IMR-90 (cell line): ENCODE data around the gene TEP1. TPM values are rescaled to one million over a fixed set of nuclear protein-coding genes. Genes with fewer than 3 reads are reported as not detected.
A peak's percentile ranks its signal among the peaks of the same experiment; 100 is the strongest.

Source experiments
- ATAC-seq: fragments of 200-7000 bp; cut with Tn5 transposase; 2 replicates; pipeline ENCODE4 v1.9.1; 2020; ENCODE audit warnings: low read depth, mild to moderate bottlenecking, moderate library complexity
- BruUV-seq: library from RNA; stranded (reverse); fragments of 400-500 nt; replicated peaks from 2 replicates; lab custom pipeline; 2021; lab: Mats Ljungman, UMichigan
- CTCF ChIA-PET: fragments of 300-600 bp; formaldehyde crosslinking; extraction: SDS; loops from one replicate; lab custom pipeline; 2021; ENCODE audit warnings: antibody characterized with exemption; lab: Yijun Ruan, JAX
- POLR2A ChIA-PET: fragments of 300-600 bp; sonication (Branson Sonifier 250); formaldehyde crosslinking; loops from one replicate; lab custom pipeline; 2022; ENCODE audit warnings: antibody characterized with exemption; ENCODE audit not compliant: unreplicated experiment; lab: Charles Lee
- DNase-seq: peaks from one replicate; pipeline ENCODE4 v3.0.0; 2013
- H2AFZ ChIP-seq: replicated peaks from 2 replicates; pipeline ENCODE3; 2013; ENCODE audit warnings: low read length, mild to moderate bottlenecking; ENCODE audit not compliant: poor library complexity
- H2AK5ac ChIP-seq: 2 replicates; pipeline ENCODE4 v1.6.1; 2013; ENCODE audit warnings: low read depth, low read length, inconsistent platforms
- H2AK9ac ChIP-seq: replicated peaks from 2 replicates; pipeline ENCODE3; 2013; ENCODE audit warnings: mild to moderate bottlenecking, low read depth, low read length, moderate library complexity; ENCODE audit not compliant: poor library complexity
- H2BK120ac ChIP-seq: 2 replicates; pipeline ENCODE4 v1.6.1; 2013; ENCODE audit warnings: low read depth, low read length, inconsistent platforms
- H2BK15ac ChIP-seq: 3 replicates; pipeline ENCODE4 v1.6.1; 2013; ENCODE audit warnings: low read depth, low read length, inconsistent platforms
- H2BK20ac ChIP-seq: 2 replicates; pipeline ENCODE4 v1.6.1; 2013; ENCODE audit warnings: low read depth, mild to moderate bottlenecking, inconsistent platforms, low read length, moderate library complexity
- H2BK5ac ChIP-seq: 2 replicates; pipeline ENCODE4 v1.6.1; 2013; ENCODE audit warnings: mild to moderate bottlenecking, low read depth, low read length, inconsistent platforms; ENCODE audit not compliant: poor library complexity, severe bottlenecking
- H3K14ac ChIP-seq: replicated peaks from 2 replicates; pipeline ENCODE4 v1.6.1; 2013; ENCODE audit warnings: low read depth, low read length, inconsistent platforms
- H3K18ac ChIP-seq: 2 replicates; pipeline ENCODE4 v1.6.1; 2013; ENCODE audit warnings: low read depth, low read length, control low read depth
- H3K23ac ChIP-seq: 2 replicates; pipeline ENCODE4 v1.6.1; 2013; ENCODE audit warnings: low read depth, low read length, inconsistent platforms
- H3K27ac ChIP-seq: 2 replicates; pipeline ENCODE4 v1.5.1; 2013; ENCODE audit warnings: mild to moderate bottlenecking, control low read depth, low read length; ENCODE audit not compliant: insufficient read depth
- H3K27me3 ChIP-seq: 2 replicates; pipeline ENCODE4 v1.6.1; 2013; ENCODE audit warnings: low read length; ENCODE audit not compliant: control insufficient read depth, insufficient read depth
- H3K36me3 ChIP-seq: 2 replicates; pipeline ENCODE4 v1.6.1; 2013; ENCODE audit warnings: low read length, mixed read lengths; ENCODE audit not compliant: control insufficient read depth, insufficient read depth
- H3K4ac ChIP-seq: 2 replicates; pipeline ENCODE4 v1.6.1; 2013; ENCODE audit warnings: low read depth, low read length, inconsistent platforms
- H3K4me1 ChIP-seq: 2 replicates; pipeline ENCODE4 v1.6.1; 2013; ENCODE audit warnings: low read length, mixed read lengths; ENCODE audit not compliant: control insufficient read depth, insufficient read depth
- H3K4me2 ChIP-seq: 2 replicates; pipeline ENCODE4 v1.6.1; 2013; ENCODE audit warnings: low read depth, mild to moderate bottlenecking, control low read depth, low read length, moderate library complexity
- H3K4me3 ChIP-seq: 2 replicates; pipeline ENCODE4 v1.5.1; 2013; ENCODE audit warnings: low read depth, mild to moderate bottlenecking, control low read depth, low read length, moderate library complexity; ENCODE audit not compliant: insufficient read depth
- H3K56ac ChIP-seq: 2 replicates; pipeline ENCODE4 v1.6.1; 2013; ENCODE audit warnings: low read length, inconsistent platforms; ENCODE audit not compliant: insufficient read depth; ENCODE audit errors: extremely low read depth
- H3K79me1 ChIP-seq, 2 experiments: 2 replicates each; pipeline ENCODE4 v1.6.1; 2013; ENCODE audit warnings: low read length in 2 of 2, inconsistent platforms in 1 of 2, low read depth in 1 of 2
- H3K9ac ChIP-seq: 2 replicates; pipeline ENCODE4 v1.6.1; 2013; ENCODE audit warnings: low read depth, low read length, control low read depth
- H3K9me1 ChIP-seq: 2 replicates; pipeline ENCODE4 v1.6.1; 2013; ENCODE audit warnings: low read length, inconsistent platforms; ENCODE audit not compliant: insufficient read depth
- H3K9me3 ChIP-seq: 2 replicates; pipeline ENCODE4 v1.6.1; 2013; ENCODE audit warnings: low read length; ENCODE audit not compliant: control insufficient read depth, insufficient read depth
- H4K20me1 ChIP-seq: 2 replicates; pipeline ENCODE4 v1.6.1; 2013; ENCODE audit warnings: low read length, inconsistent platforms; ENCODE audit not compliant: insufficient read depth
- H4K5ac ChIP-seq: 2 replicates; pipeline ENCODE4 v1.6.1; 2013; ENCODE audit warnings: mild to moderate bottlenecking, low read depth, low read length, control low read depth
- H4K8ac ChIP-seq, 2 experiments: 2 replicates each; pipeline ENCODE4 v1.6.1; 2013; ENCODE audit warnings: low read depth in 2 of 2, low read length in 2 of 2, control low read depth in 1 of 2, inconsistent platforms in 1 of 2
- H4K91ac ChIP-seq: 2 replicates; pipeline ENCODE4 v1.6.1; 2013; ENCODE audit warnings: low read depth, low read length, inconsistent platforms; ENCODE audit not compliant: insufficient read depth
- RCOR1 ChIP-seq: IDR thresholded peaks from 2 replicates; pipeline ENCODE4 v1.6.1; 2012; ENCODE audit warnings: mild to moderate bottlenecking, low read length, improper control_type of control experiment; ENCODE audit not compliant: insufficient replicate concordance
- WGBS, 2 experiments: methylation state at CpG; one replicate each; pipeline versions ENCODE4 v1.1.5 to v1.1.7; 2013; ENCODE audit warnings: missing lambda C conversion rate in 2 of 2; ENCODE audit not compliant: insufficient read length in 1 of 2; ENCODE audit errors: extremely low coverage in 2 of 2; 5-methylcytosine and 5-hydroxymethylcytosine counted together
- dilution Hi-C: fragments of 300-500 bp; cut with HindIII; formaldehyde crosslinking; loops from one replicate; pipeline ENCODE4 v1.14.3; 2018; ENCODE audit warnings: low sequenced_read_pairs; ENCODE audit not compliant: unreplicated experiment
- in situ Hi-C: fragments of 300-500 bp; cut with MboI; formaldehyde crosslinking; loops from 3 replicates; pipeline ENCODE4 v1.14.3; 2019; ENCODE audit warnings: low sequenced_read_pairs, inconsistent platforms, mixed read lengths
- intact Hi-C: fragments of 100-400 bp; cut with micrococcal nuclease; formaldehyde crosslinking; loops from 2 replicates; pipeline ENCODE4 v1.10.0; 2022
- polyA plus RNA-seq, 3 experiments: library from polyadenylated mRNA; depleted of rRNA; stranded (reverse); fragments of >200 nt; gene quantifications; 2 replicates each; pipeline ENCODE4 v1.2.3, GENCODE V29; 2012; ENCODE audit warnings: low replicate concordance in 1 of 3
- total RNA-seq: library from RNA; depleted of rRNA; stranded (reverse); fragments of >200 nt; gene quantifications from 2 replicates; pipeline ENCODE4 v1.2.3, GENCODE V29; 2012
- TF ChIP-seq, protein P1 (sequence below): fragments of 150-350 bp; IDR thresholded peaks from 2 replicates; pipeline ENCODE4 v1.6.1; 2017; ENCODE audit warnings: mild to moderate bottlenecking, antibody characterized with exemption, low read length, low read depth
- TF ChIP-seq, protein P2 (sequence below): conservative IDR thresholded peaks from 2 replicates; pipeline ENCODE4 v1.5.1; 2012; ENCODE audit warnings: mild to moderate bottlenecking, low read depth, low read length, improper control_type of control experiment
- TF ChIP-seq, protein P3 (sequence below): fragments of 150-350 bp; IDR thresholded peaks from 2 replicates; pipeline ENCODE4 v1.6.1; 2016; ENCODE audit warnings: low read depth, mild to moderate bottlenecking, low read length, moderate library complexity, borderline replicate concordance

The TEP1 gene
- total and polyA plus RNA-seq, 2 of the 4 experiments (the other 2 are of a cell fraction), result 10.7 to 12.4 TPM

DNA sequence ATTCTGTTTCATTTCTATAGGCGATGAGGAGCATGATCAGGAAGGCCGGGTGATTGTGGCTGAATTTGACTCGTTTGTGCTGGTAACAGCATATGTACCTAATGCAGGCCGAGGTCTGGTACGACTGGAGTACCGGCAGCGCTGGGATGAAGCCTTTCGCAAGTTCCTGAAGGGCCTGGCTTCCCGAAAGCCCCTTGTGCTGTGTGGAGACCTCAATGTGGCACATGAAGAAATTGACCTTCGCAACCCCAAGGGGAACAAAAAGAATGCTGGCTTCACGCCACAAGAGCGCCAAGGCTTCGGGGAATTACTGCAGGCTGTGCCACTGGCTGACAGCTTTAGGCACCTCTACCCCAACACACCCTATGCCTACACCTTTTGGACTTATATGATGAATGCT is 43.7 kb upstream of the TEP1 start:
- H4K8ac ChIP-seq, result no peak overlapping the region
- ChIA-PET CTCF (no interaction called here), POLR2A (no interaction called here)
- H3K4me2 ChIP-seq, result no peak overlapping the region
- H4K5ac ChIP-seq, result no peak overlapping the region
- peaks cover 24% of the 10 kb centered on the region for H3K36me3 ChIP-seq
- H4K20me1 ChIP-seq, result 0 out of 2 replicates have a peak, but pooled peaks cover 3% of the 10 kb centered on the region
- no peaks in the 10 kb centered on the region for H3K9me3 ChIP-seq
- ATAC-seq, result no peak
- H2AK9ac ChIP-seq, result no peak overlapping the region
- H3K9me1 ChIP-seq, result peaks cover 10% of the 10 kb centered on the region; the same call in 1 of the 2 replicates
- no peaks in the 10 kb centered on the region for H3K27me3 ChIP-seq
- dilution Hi-C loops (no loop called here), in situ Hi-C loops (loop anchor here (25.0 kb wide), 1 partner anchor 630 kb away; the partner anchor contains the start of gene ZNF219), intact Hi-C loops (loop anchor here (1.0 kb wide), 2 partner anchors 45 to 152 kb away; no protein-coding TSS in a partner anchor)
- H2BK20ac ChIP-seq, result no peak overlapping the region
- DNase-seq, result no peak
- BruUV-seq, result TSS peak; percentile 89
- H2AK5ac ChIP-seq, result no peak overlapping the region
- H2BK5ac ChIP-seq, result no peak overlapping the region
- H3K18ac ChIP-seq, result no peak overlapping the region
- no peak overlapping the region for H3K27ac ChIP-seq
- H3K56ac ChIP-seq, result no peak overlapping the region
- H3K4me3 ChIP-seq, result no peak overlapping the region
- H2AFZ ChIP-seq, result no peak overlapping the region
- H4K91ac ChIP-seq, result no peak overlapping the region
- H3K14ac ChIP-seq, result no peak overlapping the region
- no peak overlapping the region for H3K4ac ChIP-seq
- H3K4me1 ChIP-seq, result 0 out of 2 replicates have a peak, but pooled peaks cover 4% of the 10 kb centered on the region
- TF ChIP-seq, protein P1, sequence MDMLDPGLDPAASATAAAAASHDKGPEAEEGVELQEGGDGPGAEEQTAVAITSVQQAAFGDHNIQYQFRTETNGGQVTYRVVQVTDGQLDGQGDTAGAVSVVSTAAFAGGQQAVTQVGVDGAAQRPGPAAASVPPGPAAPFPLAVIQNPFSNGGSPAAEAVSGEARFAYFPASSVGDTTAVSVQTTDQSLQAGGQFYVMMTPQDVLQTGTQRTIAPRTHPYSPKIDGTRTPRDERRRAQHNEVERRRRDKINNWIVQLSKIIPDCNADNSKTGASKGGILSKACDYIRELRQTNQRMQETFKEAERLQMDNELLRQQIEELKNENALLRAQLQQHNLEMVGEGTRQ, result no peak
- TF ChIP-seq, protein P2, sequence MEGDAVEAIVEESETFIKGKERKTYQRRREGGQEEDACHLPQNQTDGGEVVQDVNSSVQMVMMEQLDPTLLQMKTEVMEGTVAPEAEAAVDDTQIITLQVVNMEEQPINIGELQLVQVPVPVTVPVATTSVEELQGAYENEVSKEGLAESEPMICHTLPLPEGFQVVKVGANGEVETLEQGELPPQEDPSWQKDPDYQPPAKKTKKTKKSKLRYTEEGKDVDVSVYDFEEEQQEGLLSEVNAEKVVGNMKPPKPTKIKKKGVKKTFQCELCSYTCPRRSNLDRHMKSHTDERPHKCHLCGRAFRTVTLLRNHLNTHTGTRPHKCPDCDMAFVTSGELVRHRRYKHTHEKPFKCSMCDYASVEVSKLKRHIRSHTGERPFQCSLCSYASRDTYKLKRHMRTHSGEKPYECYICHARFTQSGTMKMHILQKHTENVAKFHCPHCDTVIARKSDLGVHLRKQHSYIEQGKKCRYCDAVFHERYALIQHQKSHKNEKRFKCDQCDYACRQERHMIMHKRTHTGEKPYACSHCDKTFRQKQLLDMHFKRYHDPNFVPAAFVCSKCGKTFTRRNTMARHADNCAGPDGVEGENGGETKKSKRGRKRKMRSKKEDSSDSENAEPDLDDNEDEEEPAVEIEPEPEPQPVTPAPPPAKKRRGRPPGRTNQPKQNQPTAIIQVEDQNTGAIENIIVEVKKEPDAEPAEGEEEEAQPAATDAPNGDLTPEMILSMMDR, result no peak
- TF ChIP-seq, protein P3, sequence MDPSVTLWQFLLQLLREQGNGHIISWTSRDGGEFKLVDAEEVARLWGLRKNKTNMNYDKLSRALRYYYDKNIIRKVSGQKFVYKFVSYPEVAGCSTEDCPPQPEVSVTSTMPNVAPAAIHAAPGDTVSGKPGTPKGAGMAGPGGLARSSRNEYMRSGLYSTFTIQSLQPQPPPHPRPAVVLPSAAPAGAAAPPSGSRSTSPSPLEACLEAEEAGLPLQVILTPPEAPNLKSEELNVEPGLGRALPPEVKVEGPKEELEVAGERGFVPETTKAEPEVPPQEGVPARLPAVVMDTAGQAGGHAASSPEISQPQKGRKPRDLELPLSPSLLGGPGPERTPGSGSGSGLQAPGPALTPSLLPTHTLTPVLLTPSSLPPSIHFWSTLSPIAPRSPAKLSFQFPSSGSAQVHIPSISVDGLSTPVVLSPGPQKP, result no peak
- no peak for TF ChIP-seq RCOR1
- H3K9ac ChIP-seq, result no peak overlapping the region
- H2BK120ac ChIP-seq, result no peak overlapping the region
- 94% methylated on average over 8 of the region's 13 CpGs; no CpG with 5 or more reads in 1 of the 2 experiments for WGBS, 2 experiments
- no peak overlapping the region for H2BK15ac ChIP-seq
- H3K23ac ChIP-seq, result no peak overlapping the region
- peaks cover 29 to 51% of the 10 kb centered on the region in 2 experiments for H3K79me1 ChIP-seq
